ENCODE results near the gene SYCE3. TPM values are rescaled to one million over a fixed set of nuclear protein-coding genes. Genes with fewer than 3 reads are reported as not detected.

The SYCE3 gene
- total RNA-seq, 2 experiments from 2014 or later, result 0.91 to 2.0 TPM

DNA sequence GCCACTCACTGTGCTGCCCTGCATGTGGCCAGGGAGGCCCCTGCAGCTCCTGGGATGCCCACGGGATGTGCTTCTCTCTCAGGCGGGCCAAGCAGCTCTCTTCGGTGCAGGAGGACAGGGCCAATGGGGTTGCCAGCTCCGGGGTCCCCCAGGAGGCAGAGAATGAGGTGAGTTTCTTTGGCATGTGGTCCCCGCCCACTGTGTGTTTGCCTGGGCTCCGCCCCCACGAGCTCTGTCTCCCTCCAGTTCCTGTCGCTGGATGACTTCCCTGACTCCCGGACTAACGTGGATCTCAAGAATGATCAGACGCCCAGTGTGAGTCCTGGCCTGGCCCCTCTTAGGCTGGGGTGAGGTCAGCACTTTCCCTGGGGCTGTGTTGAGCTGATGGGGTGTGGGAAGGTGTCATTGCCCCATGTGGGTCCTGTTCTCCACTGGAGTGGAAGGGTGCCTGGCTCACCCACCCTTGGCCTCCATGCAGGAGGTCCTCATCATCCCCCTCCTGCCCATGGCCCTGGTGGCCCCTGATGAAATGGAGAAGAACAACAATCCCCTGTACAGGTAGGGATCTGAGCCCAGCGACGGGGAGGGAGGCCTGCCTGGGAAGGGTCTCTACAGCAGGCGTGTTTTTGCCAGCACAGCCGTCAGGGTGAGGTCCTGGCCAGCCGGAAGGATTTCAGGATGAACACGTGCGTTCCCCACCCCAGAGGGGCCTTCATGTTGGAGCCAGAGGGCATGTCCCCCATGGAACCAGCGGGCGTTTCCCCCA is 45.0 kb downstream of the SYCE3 start:
- intact Hi-C loops (cut with micrococcal nuclease), result no loop called here
- Mint-ChIP-seq H3K4me1 (ENCODE audit: low read depth) (peaks cover 16% of the 10 kb centered on the region), H3K36me3 (ENCODE audit: low read depth) (peaks cover 33% of the 10 kb centered on the region), H3K27me3 (ENCODE audit: low read depth) (no peaks in the 10 kb centered on the region), H3K27ac (no peak overlapping the region), H3K9me3 (no peaks in the 10 kb centered on the region), H3K4me3 (no peak overlapping the region)
- no peak for DNase-seq
- CTCF ChIA-PET, result no interaction called here

DNA sequence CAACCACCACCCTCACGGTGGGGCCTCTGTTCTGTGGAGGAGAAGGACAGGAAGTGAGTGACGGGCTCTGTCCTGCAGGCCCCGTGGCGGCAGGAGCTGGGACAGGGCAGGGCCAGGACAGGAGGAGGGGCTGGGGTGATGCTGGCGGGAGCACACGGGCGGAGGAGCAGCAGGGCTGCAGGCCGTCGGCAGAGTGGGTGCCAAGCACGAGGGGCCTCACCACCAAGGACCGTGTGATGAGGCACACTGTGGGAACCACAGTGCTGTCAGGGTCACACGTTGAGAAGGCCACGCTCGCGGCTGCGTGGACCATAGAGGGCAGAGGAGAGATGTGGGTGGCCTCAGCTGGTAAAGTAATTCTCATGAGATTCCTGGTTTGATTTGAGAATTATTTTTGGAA is 45.8 kb downstream of the SYCE3 start:
- Mint-ChIP-seq H3K36me3 (ENCODE audit: low read depth) (peaks cover 36% of the 10 kb centered on the region), H3K9me3 (no peaks in the 10 kb centered on the region), H3K27ac (no peak overlapping the region), H3K27me3 (ENCODE audit: low read depth) (no peaks in the 10 kb centered on the region), H3K4me3 (no peak overlapping the region), H3K4me1 (ENCODE audit: low read depth) (peaks cover 22% of the 10 kb centered on the region)
- CTCF ChIA-PET, result no interaction called here
- intact Hi-C loops (cut with micrococcal nuclease), result no loop called here
- no peak for DNase-seq

- no peaks in the 10 kb centered on the region for H3K9me3 Mint-ChIP-seq
- no peaks in the 10 kb centered on the region for H3K27me3 Mint-ChIP-seq (ENCODE audit: low read depth)
- peaks cover 25% of the 10 kb centered on the region for H3K4me1 Mint-ChIP-seq (ENCODE audit: low read depth)
- no peak overlapping the region for H3K27ac Mint-ChIP-seq
- no peak overlapping the region for H3K4me3 Mint-ChIP-seq
- intact Hi-C loops (cut with micrococcal nuclease), result no loop called here
- H3K36me3 Mint-ChIP-seq (ENCODE audit: low read depth), result peaks cover 35% of the 10 kb centered on the region
- CTCF ChIA-PET, result interaction anchor here (1.3 to 1.8 kb wide), 2 partner anchors 9 to 106 kb away, joined by 4 to 9 read pairs; partner anchors contain the start of gene SCO2
- no peak for DNase-seq
These were observed 46.7 kb downstream of the SYCE3 start for GRCh38 chr22:50516068-50516467.

- H3K27ac Mint-ChIP-seq, result no peak overlapping the region
- no peak for DNase-seq
- peaks cover 26% of the 10 kb centered on the region for H3K36me3 Mint-ChIP-seq (ENCODE audit: low read depth)
- H3K27me3 Mint-ChIP-seq (ENCODE audit: low read depth), result no peaks in the 10 kb centered on the region
- peaks cover 38% of the 10 kb centered on the region for H3K4me1 Mint-ChIP-seq (ENCODE audit: low read depth)
- H3K9me3 Mint-ChIP-seq, result no peaks in the 10 kb centered on the region
- CTCF ChIA-PET, result no interaction called here
- intact Hi-C loops (cut with micrococcal nuclease), result no loop called here
- no peak overlapping the region for H3K4me3 Mint-ChIP-seq
These were observed 49.5 kb downstream of the SYCE3 start for GRCh38 chr22:50513175-50513574.

DNA sequence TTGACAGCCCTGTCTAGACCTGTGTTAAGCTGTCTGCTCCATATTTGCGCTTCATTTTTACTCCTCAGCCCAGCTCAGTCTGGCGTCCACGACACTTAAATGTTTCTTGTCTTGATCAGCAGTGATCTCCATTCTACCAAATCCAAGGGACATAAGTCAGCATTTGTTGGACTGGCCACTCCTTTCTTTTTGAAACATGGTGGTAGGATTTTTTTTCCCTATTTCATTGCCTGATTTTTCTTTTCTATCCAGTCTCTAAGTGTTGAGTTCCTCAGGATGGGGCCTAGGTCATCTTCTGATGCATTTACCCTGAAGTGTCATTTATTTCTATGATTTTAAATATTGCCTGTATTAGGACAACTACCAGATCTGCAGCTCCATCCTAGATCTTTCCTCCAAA is 53.8 kb downstream of the SYCE3 start:
- CTCF ChIA-PET, result interaction anchor here (0.8 to 2.8 kb wide), 6 partner anchors 11 to 268 kb away, joined by 3 to 22 read pairs (median 4); partner anchors contain the start of genes CPT1B, SCO2 and SYCE3
- intact Hi-C loops (cut with micrococcal nuclease), result loop anchor here (1.0 to 2.0 kb wide), 6 partner anchors 16 to 166 kb away; partner anchors contain the start of genes CHKB, PPP6R2, SCO2 and SYCE3
- Mint-ChIP-seq H3K27ac (peak overlapping the region; percentile 93), H3K36me3 (ENCODE audit: low read depth) (peaks cover 14% of the 10 kb centered on the region), H3K27me3 (ENCODE audit: low read depth) (no peaks in the 10 kb centered on the region), H3K4me1 (ENCODE audit: low read depth) (peaks cover 34% of the 10 kb centered on the region), H3K4me3 (peak overlapping the region; percentile 96), H3K9me3 (no peaks in the 10 kb centered on the region)
- DNase-seq, result no peak

DNA sequence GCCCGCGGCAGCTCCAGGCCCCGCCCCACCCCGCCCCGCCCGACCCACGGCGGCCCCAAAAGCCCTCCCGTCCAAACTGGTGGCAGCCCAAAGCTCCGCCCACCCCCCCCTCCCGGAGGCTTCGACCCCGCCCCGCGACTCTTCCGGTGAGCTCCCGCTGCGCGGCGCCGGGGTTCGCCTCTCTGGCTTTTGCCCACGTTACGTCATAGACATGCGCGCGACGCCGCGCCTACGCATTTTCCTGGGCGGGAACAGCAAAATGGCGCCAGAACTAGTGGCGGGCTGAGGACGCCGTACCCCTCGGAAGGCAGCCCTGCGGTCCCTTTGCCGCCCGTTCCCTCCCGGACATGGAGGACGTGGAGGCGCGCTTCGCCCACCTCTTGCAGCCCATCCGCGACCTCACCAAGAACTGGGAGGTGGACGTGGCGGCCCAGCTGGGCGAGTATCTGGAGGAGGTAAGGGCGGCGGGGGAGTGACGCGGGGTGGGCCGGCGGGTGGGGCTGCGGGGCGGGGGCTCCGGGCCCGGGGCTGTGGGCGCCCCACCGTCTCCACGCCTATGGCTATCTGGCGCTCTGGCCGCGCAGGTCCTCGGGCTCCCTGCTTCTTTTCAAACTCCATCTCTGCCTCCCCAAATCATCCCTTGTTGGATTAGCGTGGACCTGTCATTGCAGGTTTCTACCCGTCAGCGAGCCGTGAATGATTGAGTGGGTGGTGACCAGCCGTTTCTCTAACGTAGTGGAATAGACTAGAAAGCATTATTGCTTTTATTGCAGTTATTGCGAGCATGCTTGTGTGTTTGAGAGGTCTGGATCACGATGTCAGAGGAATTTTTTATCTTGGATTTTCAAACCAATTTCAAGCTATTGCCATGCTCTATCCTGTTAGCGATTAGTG is 54.5 kb downstream of the SYCE3 start, which contains the start of gene NCAPH2:
TSS of gene NCAPH2 (plus strand) at position 234 of the 894 bp plus-strand sequence. CDS start at position 348, 114 bp downstream.
- intact Hi-C loops (cut with micrococcal nuclease), result loop anchor here (1.0 to 2.0 kb wide), 8 partner anchors 17 to 165 kb away; partner anchors contain the start of genes CHKB, PPP6R2, SBF1 and SCO2
- Mint-ChIP-seq H3K36me3 (ENCODE audit: low read depth) (peaks cover 11% of the 10 kb centered on the region), H3K9me3 (no peaks in the 10 kb centered on the region)

DNA sequence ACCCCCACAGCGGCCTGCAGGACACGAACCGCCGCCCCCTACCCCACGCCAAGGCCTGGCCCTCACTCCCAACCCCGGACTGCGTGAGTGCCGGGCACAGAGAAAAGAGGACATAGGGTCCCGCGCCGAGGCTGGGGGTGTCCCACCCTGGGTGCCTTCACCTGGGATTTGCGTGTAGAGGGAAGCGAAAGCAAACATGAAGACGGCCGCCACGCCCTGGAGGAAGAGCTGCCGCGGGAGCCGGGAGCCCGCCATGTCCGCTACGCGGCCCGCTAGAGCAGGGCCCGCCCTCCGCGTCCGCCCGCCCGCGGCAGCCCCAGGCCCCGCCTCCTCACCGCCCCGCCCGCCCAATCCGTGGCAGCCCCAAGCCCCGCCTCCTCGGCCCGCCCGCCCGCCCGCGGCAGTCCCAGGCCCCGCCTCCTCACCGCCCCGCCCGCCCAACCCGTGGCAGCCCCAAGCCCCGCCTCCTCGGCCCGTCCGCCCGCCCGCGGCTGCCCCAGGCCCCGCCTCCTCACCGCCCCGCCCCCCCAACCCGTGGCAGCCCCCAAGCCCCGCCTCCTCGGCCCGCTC is 55.2 kb downstream of the SYCE3 start, which contains the start of gene LMF2:
TSS of gene LMF2 (minus strand) at position 282 of the 570 bp plus-strand sequence. CDS start at position 255, 27 bp downstream.
- intact Hi-C loops (cut with micrococcal nuclease), result loop anchor here (1.0 to 2.0 kb wide), 2 partner anchors 33 to 38 kb away; partner anchors contain the start of gene SBF1
- peak; percentile 95 for DNase-seq
- Mint-ChIP-seq H3K27ac (peak within 1 kb of the TSS; percentile 96), H3K4me1 (ENCODE audit: low read depth) (peaks cover 26% of the 10 kb centered on the region), H3K9me3 (no peaks in the 10 kb centered on the region), H3K27me3 (ENCODE audit: low read depth) (no peaks in the 10 kb centered on the region), H3K4me3 (peak within 1 kb of the TSS; percentile 96), H3K36me3 (ENCODE audit: low read depth) (peaks cover 10% of the 10 kb centered on the region)
- CTCF ChIA-PET, result interaction anchor here (1.0 to 2.8 kb wide), 4 partner anchors 10 to 114 kb away, joined by 3 to 22 read pairs (median 8); partner anchors contain the start of gene SCO2

More for the DNA sequence above, 54.5 kb downstream of the SYCE3 start, which contains the start of gene NCAPH2:
- Mint-ChIP-seq H3K27me3 (ENCODE audit: low read depth) (no peaks in the 10 kb centered on the region), H3K4me3 (peak within 1 kb of the TSS; percentile 96), H3K4me1 (ENCODE audit: low read depth) (peaks cover 30% of the 10 kb centered on the region), H3K27ac (peak within 1 kb of the TSS; percentile 96)
- peak; percentile 98 for DNase-seq
- CTCF ChIA-PET, result interaction anchor here (1.0 to 2.8 kb wide), 6 partner anchors 10 to 267 kb away, joined by 3 to 22 read pairs (median 4); partner anchors contain the start of genes SCO2 and SYCE3

DNA sequence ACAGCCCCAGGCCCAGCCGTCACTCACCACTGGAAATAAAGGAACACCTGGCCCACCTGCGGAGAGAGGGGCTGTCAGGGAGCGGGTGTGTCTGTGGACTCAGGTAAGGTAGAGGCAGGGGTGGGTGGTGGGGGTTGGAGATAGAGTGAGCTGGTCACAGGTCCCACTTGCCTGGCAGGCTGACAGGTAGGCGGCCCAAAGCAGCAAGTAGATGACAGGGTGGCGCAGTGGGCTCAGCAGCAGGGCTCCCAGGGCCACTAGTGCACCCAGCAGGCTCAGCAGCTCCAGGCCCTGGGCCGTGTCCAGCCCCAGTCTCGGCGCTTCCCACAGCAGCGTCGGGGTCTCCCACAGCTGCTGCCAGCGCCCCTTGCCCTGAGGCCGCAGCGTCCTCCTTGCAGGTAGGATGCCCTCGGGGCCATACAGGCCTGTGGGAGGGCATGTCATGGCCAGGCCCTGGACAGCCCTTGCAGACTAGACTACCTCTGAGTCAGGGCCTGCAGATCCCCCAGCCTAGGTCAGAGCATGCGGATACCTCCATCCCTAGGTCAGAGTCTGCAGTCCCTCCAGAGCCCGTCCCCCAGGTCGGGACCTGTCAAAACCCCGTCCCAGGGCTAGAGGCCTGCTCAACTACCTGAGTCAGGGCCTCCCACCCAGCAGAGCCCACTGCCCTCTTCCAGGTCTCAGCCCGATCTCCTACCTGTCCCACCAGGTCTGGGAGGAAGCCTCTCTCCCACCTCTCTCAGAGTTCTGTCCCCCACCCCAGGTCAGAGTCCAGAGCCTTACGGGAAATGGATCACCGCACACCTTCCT is 55.9 kb downstream of the SYCE3 start:
- peaks cover 6% of the 10 kb centered on the region for H3K36me3 Mint-ChIP-seq (ENCODE audit: low read depth)
- no peaks in the 10 kb centered on the region for H3K27me3 Mint-ChIP-seq (ENCODE audit: low read depth)
- intact Hi-C loops (cut with micrococcal nuclease), result loop anchor here (1.0 to 2.0 kb wide), 2 partner anchors 32 to 38 kb away; partner anchors contain the start of gene SBF1
- peaks cover 20% of the 10 kb centered on the region for H3K4me1 Mint-ChIP-seq (ENCODE audit: low read depth)
- peak overlapping the region; percentile 89 for H3K27ac Mint-ChIP-seq
- H3K4me3 Mint-ChIP-seq, result peak overlapping the region; percentile 96
- CTCF ChIA-PET, result interaction anchor here (2.8 kb wide), 1 partner anchor 18 kb away, joined by 22 read pairs; the partner anchor contains the start of gene SCO2
- DNase-seq, result no peak
- no peaks in the 10 kb centered on the region for H3K9me3 Mint-ChIP-seq

- Mint-ChIP-seq H3K27me3 (ENCODE audit: low read depth) (no peaks in the 10 kb centered on the region), H3K4me3 (peak overlapping the region; percentile 96), H3K9me3 (no peaks in the 10 kb centered on the region), H3K4me1 (ENCODE audit: low read depth) (peaks cover 18% of the 10 kb centered on the region), H3K36me3 (ENCODE audit: low read depth) (peaks cover 6% of the 10 kb centered on the region), H3K27ac (no peak overlapping the region)
- CTCF ChIA-PET, result no interaction called here
- intact Hi-C loops (cut with micrococcal nuclease), result loop anchor here (2.0 kb wide), 1 partner anchor 31 kb away; the partner anchor contains the start of gene SBF1
- DNase-seq, result no peak
These were observed 56.7 kb downstream of the SYCE3 start for GRCh38 chr22:50505776-50506610.

DNA sequence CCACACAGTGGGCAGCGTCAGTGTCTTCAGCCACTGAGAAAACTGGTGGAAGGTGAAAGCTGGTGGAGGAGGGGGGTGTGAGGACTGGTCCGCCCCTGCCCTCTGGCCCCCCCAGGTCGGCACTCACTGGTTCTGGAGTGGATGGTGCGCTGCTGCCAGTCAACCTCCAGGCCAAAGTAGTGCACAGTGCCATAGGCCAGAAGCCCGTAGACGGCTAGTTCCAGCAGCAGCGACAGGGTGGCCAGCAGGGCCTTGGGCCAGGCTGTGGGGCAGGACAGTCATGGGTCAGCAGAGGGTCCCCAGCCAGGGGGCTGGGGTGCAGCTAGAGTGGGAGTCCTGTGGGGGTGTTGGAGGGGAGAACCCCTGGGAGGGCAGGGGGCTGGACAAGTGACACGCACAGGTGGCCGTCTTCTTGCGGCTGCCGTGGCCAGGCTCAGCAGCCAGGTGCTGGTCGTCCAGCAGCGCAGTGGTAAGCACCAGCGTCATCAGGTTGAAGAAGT is 57.4 kb downstream of the SYCE3 start:
- intact Hi-C loops (cut with micrococcal nuclease), result no loop called here
- Mint-ChIP-seq H3K9me3 (no peaks in the 10 kb centered on the region), H3K4me1 (ENCODE audit: low read depth) (peaks cover 18% of the 10 kb centered on the region), H3K27ac (no peak overlapping the region), H3K4me3 (no peak overlapping the region), H3K27me3 (ENCODE audit: low read depth) (no peaks in the 10 kb centered on the region), H3K36me3 (ENCODE audit: low read depth) (peaks cover 6% of the 10 kb centered on the region)
- CTCF ChIA-PET, result no interaction called here
- DNase-seq, result no peak
